GM12873 (cell line): Measurements from ENCODE around the gene PIK3R5.

Experiments
- CTCF ChIP-seq: IDR thresholded peaks from 2 replicates; pipeline ENCODE4 v1.5.1; 2012; ENCODE audit warnings: low read depth, mild to moderate bottlenecking, moderate library complexity, low read length, control low read depth; ENCODE audit not compliant: insufficient read depth; ENCODE audit errors: missing control alignments

Gene PIK3R5

GRCh38 chr17:8898126-8898525 is 67.4 kb downstream of the PIK3R5 start:
- no peak for TF ChIP-seq CTCF

GRCh38 chr17:8896641-8897635 is 68.6 kb downstream of the PIK3R5 start:
- no peak for TF ChIP-seq CTCF

GRCh38 chr17:8896087-8896486 is 69.4 kb downstream of the PIK3R5 start:
- no peak for TF ChIP-seq CTCF

GRCh38 chr17:8894673-8895578 is 70.6 kb downstream of the PIK3R5 start:
- TF ChIP-seq CTCF = peak; percentile 84

- no peak for TF ChIP-seq CTCF
These were observed 71.3 kb downstream of the PIK3R5 start for GRCh38 chr17:8894202-8894671.

- no peak for TF ChIP-seq CTCF
These were observed 71.8 kb downstream of the PIK3R5 start for GRCh38 chr17:8893621-8894201.
